A549 (cell line): ENCODE measurements around the gene SLC30A3.

Experiments
- BHLHE40 ChIP-seq: IDR thresholded peaks from 2 replicates; pipeline ENCODE4 v1.6.1; 2012; ENCODE audit warnings: low read depth, low read length, inconsistent platforms
- CEBPB ChIP-seq, 2 experiments: fragments of >200 bp in 1 of 2; sonication (Bioruptor Twin) in 1 of 2; formaldehyde crosslinking in 1 of 2; IDR thresholded peaks; 2 replicates each; pipeline ENCODE4 v1.6.1; 2012 to 2016
- CHD4 ChIP-seq: fragments of 200-600 bp; sonication (generic); IDR thresholded peaks from 2 replicates; pipeline ENCODE4 v1.6.1; 2016; ENCODE audit warnings: antibody characterized with exemption, mild to moderate bottlenecking, borderline replicate concordance
- JUN ChIP-seq, 2 experiments: fragments of >200 bp; sonication (Bioruptor Twin); formaldehyde crosslinking; IDR thresholded peaks; 2 replicates in 1 of 2; 3 replicates in 1 of 2; pipeline ENCODE4 v1.6.1; 2016 to 2017
- MAFK ChIP-seq: fragments of 450-650 bp; IDR thresholded peaks from 2 replicates; pipeline ENCODE4 v1.6.1; 2014; ENCODE audit not compliant: partially characterized antibody
- NFE2L2 ChIP-seq: fragments of 150-350 bp; conservative IDR thresholded peaks from 2 replicates; pipeline ENCODE4 v1.6.1; 2014; ENCODE audit warnings: low read length
- POLR2A ChIP-seq: IDR thresholded peaks from 2 replicates; pipeline ENCODE4 v1.6.1; 2012; ENCODE audit warnings: mild to moderate bottlenecking, low read length
- RAD21 ChIP-seq, 2 experiments: fragments of >200 bp in 1 of 2; sonication (Bioruptor Twin) in 1 of 2; formaldehyde crosslinking in 1 of 2; IDR thresholded peaks in 1 of 2; conservative IDR thresholded peaks in 1 of 2; 2 replicates in 1 of 2; 3 replicates in 1 of 2; pipeline ENCODE4 v1.6.1; 2012 to 2018; ENCODE audit warnings: inconsistent platforms in 1 of 2
- TP53 ChIP-seq: fragments of 250-450 bp; sonication (Bioruptor Pico); IDR thresholded peaks from 2 replicates; pipeline ENCODE4 v1.5.0; 2021; ENCODE audit warnings: mild to moderate bottlenecking, moderate library complexity
- ZFP36 ChIP-seq: fragments of 450-650 bp; IDR thresholded peaks from 2 replicates; pipeline ENCODE4 v1.6.1; 2014; ENCODE audit warnings: borderline replicate concordance; ENCODE audit not compliant: partially characterized antibody
- TF ChIP-seq, protein P1 (sequence below): fragments of >200 bp; sonication (Bioruptor Twin); formaldehyde crosslinking; IDR thresholded peaks from 3 replicates; pipeline ENCODE4 v1.5.1; 2016
- TF ChIP-seq, protein P2 (sequence below): fragments of 150-350 bp; IDR thresholded peaks from 2 replicates; pipeline ENCODE4 v1.6.1; 2014; ENCODE audit warnings: low read depth, mild to moderate bottlenecking, low read length

- TF ChIP-seq BHLHE40 (no peak), JUN (IDR thresholded peaks at IDR 0.05) (no peak), TP53 (CRISPR knock-in tag) (no peak), MAFK (no peak), ZFP36 (no peak), NFE2L2 (no peak), POLR2A (no peak), RAD21 (conservative IDR thresholded peaks at IDR 0.05 in 1 of 2, IDR thresholded peaks at IDR 0.05 in 1 of 2) (peak; percentile 89 to 91), CEBPB (IDR thresholded peaks at IDR 0.05) (no peak), CHD4 (no peak)
- TF ChIP-seq, protein P1, sequence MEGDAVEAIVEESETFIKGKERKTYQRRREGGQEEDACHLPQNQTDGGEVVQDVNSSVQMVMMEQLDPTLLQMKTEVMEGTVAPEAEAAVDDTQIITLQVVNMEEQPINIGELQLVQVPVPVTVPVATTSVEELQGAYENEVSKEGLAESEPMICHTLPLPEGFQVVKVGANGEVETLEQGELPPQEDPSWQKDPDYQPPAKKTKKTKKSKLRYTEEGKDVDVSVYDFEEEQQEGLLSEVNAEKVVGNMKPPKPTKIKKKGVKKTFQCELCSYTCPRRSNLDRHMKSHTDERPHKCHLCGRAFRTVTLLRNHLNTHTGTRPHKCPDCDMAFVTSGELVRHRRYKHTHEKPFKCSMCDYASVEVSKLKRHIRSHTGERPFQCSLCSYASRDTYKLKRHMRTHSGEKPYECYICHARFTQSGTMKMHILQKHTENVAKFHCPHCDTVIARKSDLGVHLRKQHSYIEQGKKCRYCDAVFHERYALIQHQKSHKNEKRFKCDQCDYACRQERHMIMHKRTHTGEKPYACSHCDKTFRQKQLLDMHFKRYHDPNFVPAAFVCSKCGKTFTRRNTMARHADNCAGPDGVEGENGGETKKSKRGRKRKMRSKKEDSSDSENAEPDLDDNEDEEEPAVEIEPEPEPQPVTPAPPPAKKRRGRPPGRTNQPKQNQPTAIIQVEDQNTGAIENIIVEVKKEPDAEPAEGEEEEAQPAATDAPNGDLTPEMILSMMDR, result peak; percentile 84
- TF ChIP-seq, protein P2, sequence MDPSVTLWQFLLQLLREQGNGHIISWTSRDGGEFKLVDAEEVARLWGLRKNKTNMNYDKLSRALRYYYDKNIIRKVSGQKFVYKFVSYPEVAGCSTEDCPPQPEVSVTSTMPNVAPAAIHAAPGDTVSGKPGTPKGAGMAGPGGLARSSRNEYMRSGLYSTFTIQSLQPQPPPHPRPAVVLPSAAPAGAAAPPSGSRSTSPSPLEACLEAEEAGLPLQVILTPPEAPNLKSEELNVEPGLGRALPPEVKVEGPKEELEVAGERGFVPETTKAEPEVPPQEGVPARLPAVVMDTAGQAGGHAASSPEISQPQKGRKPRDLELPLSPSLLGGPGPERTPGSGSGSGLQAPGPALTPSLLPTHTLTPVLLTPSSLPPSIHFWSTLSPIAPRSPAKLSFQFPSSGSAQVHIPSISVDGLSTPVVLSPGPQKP, result no peak
Measured at GRCh38 chr2:27249891-27250651, 12.8 kb downstream of the SLC30A3 start.
